ENCODE data around the gene C1QTNF8. TPM values are rescaled to one million over a fixed set of nuclear protein-coding genes. Genes with fewer than 3 reads are reported as not detected.

C1QTNF8 gene
- polyA plus RNA-seq, 1 donor from 2014 or later: not detected

- Mint-ChIP-seq H3K4me1 (no peaks in the 10 kb centered on the region), H3K27me3 (peaks cover 10% of the 10 kb centered on the region), H3K4me3 (no peak overlapping the region), H3K36me3 (no peaks in the 10 kb centered on the region), H3K27ac (no peak overlapping the region), H3K9me3 (peaks cover 0 to 4% (median 0%) of the 10 kb centered on the region in 3 donors)
Observed at GRCh38 chr16:1107731-1108130, 11.7 kb upstream of the C1QTNF8 start.

- H3K27me3 Mint-ChIP-seq: peaks cover 10% of the 10 kb centered on the region
- H3K36me3 Mint-ChIP-seq: no peaks in the 10 kb centered on the region
- peaks cover 0 to 4% (median 0%) of the 10 kb centered on the region in 3 donors for H3K9me3 Mint-ChIP-seq
- H3K27ac Mint-ChIP-seq: no peak overlapping the region
- H3K4me1 Mint-ChIP-seq: no peaks in the 10 kb centered on the region
- H3K4me3 Mint-ChIP-seq: no peak overlapping the region
Observed at GRCh38 chr16:1107141-1107540, 11.1 kb upstream of the C1QTNF8 start.

- Mint-ChIP-seq H3K36me3 (no peaks in the 10 kb centered on the region), H3K4me1 (no peaks in the 10 kb centered on the region), H3K27me3 (peaks cover 10% of the 10 kb centered on the region), H3K9me3 (peaks cover 0 to 4% (median 0%) of the 10 kb centered on the region in 3 donors), H3K4me3 (no peak overlapping the region), H3K27ac (no peak overlapping the region)
Observed at GRCh38 chr16:1106659-1107058, 10.6 kb upstream of the C1QTNF8 start.

- H3K27ac Mint-ChIP-seq: no peak overlapping the region
- H3K4me1 Mint-ChIP-seq: no peaks in the 10 kb centered on the region
- peaks cover 0 to 4% (median 0%) of the 10 kb centered on the region in 3 donors for H3K9me3 Mint-ChIP-seq
- peaks cover 11% of the 10 kb centered on the region for H3K27me3 Mint-ChIP-seq
- H3K4me3 Mint-ChIP-seq: no peak overlapping the region
- H3K36me3 Mint-ChIP-seq: no peaks in the 10 kb centered on the region
Observed at GRCh38 chr16:1105888-1106620, 10.0 kb upstream of the C1QTNF8 start.

- H3K27ac Mint-ChIP-seq: no peak overlapping the region
- peaks cover 13% of the 10 kb centered on the region for H3K27me3 Mint-ChIP-seq
- no peaks in the 10 kb centered on the region for H3K4me1 Mint-ChIP-seq
- H3K4me3 Mint-ChIP-seq: no peak overlapping the region
- H3K36me3 Mint-ChIP-seq: no peaks in the 10 kb centered on the region
- no peaks in the 10 kb centered on the region for H3K9me3 Mint-ChIP-seq
Observed at GRCh38 chr16:1103636-1103980, 7.6 kb upstream of the C1QTNF8 start.

- Mint-ChIP-seq H3K4me3 (no peak overlapping the region), H3K4me1 (no peaks in the 10 kb centered on the region), H3K27ac (no peak overlapping the region), H3K9me3 (no peaks in the 10 kb centered on the region), H3K27me3 (peaks cover 13% of the 10 kb centered on the region), H3K36me3 (no peaks in the 10 kb centered on the region)
Observed at GRCh38 chr16:1102921-1103635, 7.0 kb upstream of the C1QTNF8 start.

- Mint-ChIP-seq H3K4me3 (no peak overlapping the region), H3K4me1 (no peaks in the 10 kb centered on the region), H3K36me3 (no peaks in the 10 kb centered on the region), H3K27me3 (peaks cover 13% of the 10 kb centered on the region), H3K27ac (no peak overlapping the region), H3K9me3 (no peaks in the 10 kb centered on the region)
Observed at GRCh38 chr16:1102333-1102700, 6.3 kb upstream of the C1QTNF8 start.

GRCh38 chr16:1101573-1102332 lies 5.7 kb upstream of the C1QTNF8 start:
- Mint-ChIP-seq H3K4me1 (no peaks in the 10 kb centered on the region), H3K4me3 (no peak overlapping the region), H3K9me3 (no peaks in the 10 kb centered on the region), H3K27me3 (peaks cover 13% of the 10 kb centered on the region), H3K27ac (no peak overlapping the region), H3K36me3 (no peaks in the 10 kb centered on the region)

GRCh38 chr16:1101133-1101532 lies 5.1 kb upstream of the C1QTNF8 start:
- no peaks in the 10 kb centered on the region for H3K4me1 Mint-ChIP-seq

GRCh38 chr16:1100084-1100800 lies 4.2 kb upstream of the C1QTNF8 start:
- Mint-ChIP-seq H3K9me3 (no peaks in the 10 kb centered on the region), H3K27ac (no peak overlapping the region), H3K4me3 (no peak overlapping the region), H3K4me1 (no peaks in the 10 kb centered on the region), H3K36me3 (no peaks in the 10 kb centered on the region), H3K27me3 (peaks cover 11% of the 10 kb centered on the region)

More at GRCh38 chr16:1101133-1101532, 5.1 kb upstream of the C1QTNF8 start:
- peaks cover 11% of the 10 kb centered on the region for H3K27me3 Mint-ChIP-seq
- H3K9me3 Mint-ChIP-seq: no peaks in the 10 kb centered on the region
- no peak overlapping the region for H3K27ac Mint-ChIP-seq
- no peaks in the 10 kb centered on the region for H3K36me3 Mint-ChIP-seq
- H3K4me3 Mint-ChIP-seq: peak overlapping the region in 1 of 4 donors; percentile 45

GRCh38 chr16:1099189-1100083 lies 3.4 kb upstream of the C1QTNF8 start:
- Mint-ChIP-seq H3K9me3 (no peaks in the 10 kb centered on the region), H3K27ac (no peak overlapping the region), H3K36me3 (no peaks in the 10 kb centered on the region), H3K4me1 (no peaks in the 10 kb centered on the region), H3K4me3 (no peak overlapping the region), H3K27me3 (peaks cover 6% of the 10 kb centered on the region)

GRCh38 chr16:1098266-1098991 lies 2.4 kb upstream of the C1QTNF8 start:
- peaks cover 0 to 1% (median 0%) of the 10 kb centered on the region in 3 donors for H3K9me3 Mint-ChIP-seq
- H3K4me3 Mint-ChIP-seq: no peak overlapping the region
- H3K27ac Mint-ChIP-seq: no peak overlapping the region
- H3K4me1 Mint-ChIP-seq: no peaks in the 10 kb centered on the region
- H3K27me3 Mint-ChIP-seq: peaks cover 6% of the 10 kb centered on the region
- H3K36me3 Mint-ChIP-seq: no peaks in the 10 kb centered on the region

- H3K4me1 Mint-ChIP-seq: no peaks in the 10 kb centered on the region
- no peaks in the 10 kb centered on the region for H3K36me3 Mint-ChIP-seq
- H3K9me3 Mint-ChIP-seq: peaks cover 0 to 2% (median 0%) of the 10 kb centered on the region in 3 donors
- H3K27ac Mint-ChIP-seq: no peak overlapping the region
- H3K27me3 Mint-ChIP-seq: peaks cover 7% of the 10 kb centered on the region
- no peak overlapping the region for H3K4me3 Mint-ChIP-seq
Observed at GRCh38 chr16:1097800-1098199, 1.8 kb upstream of the C1QTNF8 start.
